Activated T-helper 1 cell treated with anti-CD3 and anti-CD28 coated beads, Interleukin-2, amount 50 U/mL, for 16 hours (primary cell): Measurements from ENCODE around the gene HERC4.
"Not testable (repeated sequence)": the region's sequence is repeated elsewhere in the genome, so short reads cannot be mapped to it uniquely, and the experiment has no call there.

Experiments
- DNase-seq, 2 donors: peaks; one replicate each; pipeline ENCODE4 v3.0.0-alpha.2; 2020; ENCODE audit warnings: low read depth in 1 of 2, low spot score in 1 of 2

Gene HERC4

GRCh38 chr10:67971311-67971710, 103.8 kb downstream of the HERC4 start:
- DNase-seq = no peak

GRCh38 chr10:67969875-67970274, 105.2 kb downstream of the HERC4 start:
- DNase-seq = no peak

GRCh38 chr10:67966035-67966434, 109.0 kb downstream of the HERC4 start:
- DNase-seq = not testable (repeated sequence)

DNA sequence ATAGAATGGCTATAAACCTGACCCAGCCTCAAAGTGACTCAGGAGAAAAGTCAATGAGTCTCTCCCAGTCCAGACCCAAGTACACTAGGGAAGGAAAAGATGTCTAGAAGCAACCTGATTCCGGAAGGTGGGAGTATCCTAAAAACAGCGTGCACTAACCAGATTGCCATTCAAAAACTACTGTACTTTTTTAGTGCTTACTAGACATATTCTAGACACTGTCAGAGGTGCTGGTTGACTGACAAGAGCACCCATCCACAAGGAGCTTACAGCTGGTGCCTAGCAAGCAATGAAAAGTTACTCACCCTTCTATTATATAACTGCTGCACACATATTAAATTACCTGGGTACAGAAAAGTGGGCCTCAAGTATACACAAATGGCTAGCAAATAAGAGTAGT, 109.6 kb downstream of the HERC4 start:
- no peak for DNase-seq

DNA sequence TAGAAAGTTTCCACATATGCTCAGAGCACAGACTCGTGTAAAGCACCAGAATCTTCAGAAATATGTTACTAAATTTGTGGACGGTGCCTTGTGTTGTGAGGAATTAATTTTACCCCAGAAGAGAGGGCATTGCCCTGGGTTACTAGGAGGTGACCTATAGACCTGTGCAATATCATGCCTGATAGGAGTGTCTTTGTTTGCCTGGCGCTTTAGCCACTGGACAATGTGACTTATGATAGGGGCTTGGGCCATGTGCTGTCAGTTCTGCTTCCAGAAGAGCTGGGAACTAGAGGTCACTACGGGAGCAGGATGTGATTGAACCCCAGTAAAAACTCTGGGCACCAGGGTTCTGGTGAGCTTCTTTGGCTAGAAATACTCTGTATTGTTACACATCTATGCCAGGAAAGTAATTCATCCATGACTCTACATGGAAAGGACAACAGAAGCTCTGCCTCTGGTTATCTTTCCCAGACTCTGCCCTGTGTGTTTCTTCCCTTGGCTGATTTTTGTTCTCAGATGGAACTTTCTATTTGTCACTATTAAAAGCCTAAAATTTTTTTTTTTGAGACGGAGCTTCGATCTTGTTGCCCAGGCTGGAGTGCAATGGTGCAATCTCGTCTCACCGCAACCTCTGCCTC, 115.1 kb downstream of the HERC4 start:
- DNase-seq = no peak

- DNase-seq = no peak
Observed at GRCh38 chr10:67955614-67956013, 119.5 kb downstream of the HERC4 start.

DNA sequence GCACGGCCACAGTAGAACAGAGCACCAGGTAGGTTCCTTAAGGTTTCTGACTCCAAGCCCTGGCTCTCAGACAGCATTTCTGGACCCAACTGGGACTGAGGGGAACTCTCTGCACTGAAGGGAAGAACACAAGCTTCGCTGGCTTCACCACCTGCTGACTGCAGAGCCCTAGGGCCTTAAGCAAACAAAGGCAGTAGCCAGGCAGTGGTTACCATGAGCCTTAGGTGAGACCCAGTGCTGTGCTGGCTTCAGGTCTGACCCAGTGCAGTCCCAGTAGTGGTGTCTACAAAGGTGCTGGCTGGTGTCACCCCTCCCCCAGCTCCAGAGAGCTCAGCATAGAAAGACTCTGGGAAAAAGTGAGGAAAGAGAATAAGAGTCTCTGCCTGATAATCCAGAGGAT, 131.2 kb downstream of the HERC4 start:
- DNase-seq = no peak

- no peak for DNase-seq
Observed at GRCh38 chr10:67936416-67936815, 138.7 kb downstream of the HERC4 start.

DNA sequence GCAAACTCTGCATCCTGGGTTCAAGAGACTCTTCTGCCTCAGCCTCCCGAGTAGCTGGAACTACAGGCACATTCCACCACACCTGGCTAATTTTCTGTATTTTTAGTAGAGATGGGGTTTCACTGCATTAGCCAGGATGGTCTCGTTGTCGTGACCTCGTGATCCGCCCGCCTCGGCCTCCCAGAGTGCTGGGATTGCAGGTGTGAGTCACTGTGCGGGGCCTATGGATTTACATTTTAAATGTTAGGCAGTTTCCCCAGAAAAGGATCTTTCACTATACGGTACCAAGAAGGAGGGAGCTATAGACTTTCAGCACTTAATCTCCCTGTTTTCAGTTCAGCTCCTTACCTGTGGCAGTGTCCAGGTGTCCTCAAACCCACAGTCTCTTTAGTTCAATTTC, 139.9 kb downstream of the HERC4 start:
- DNase-seq = no peak

- no peak for DNase-seq
Observed at GRCh38 chr10:67934336-67934735, 140.7 kb downstream of the HERC4 start.

- DNase-seq = no peak
Observed at GRCh38 chr10:67933199-67933598, 141.9 kb downstream of the HERC4 start.

- no peak for DNase-seq
Observed at GRCh38 chr10:67926951-67927350, 148.1 kb downstream of the HERC4 start.

GRCh38 chr10:67925449-67926005, 149.6 kb downstream of the HERC4 start:
- no peak for DNase-seq

DNA sequence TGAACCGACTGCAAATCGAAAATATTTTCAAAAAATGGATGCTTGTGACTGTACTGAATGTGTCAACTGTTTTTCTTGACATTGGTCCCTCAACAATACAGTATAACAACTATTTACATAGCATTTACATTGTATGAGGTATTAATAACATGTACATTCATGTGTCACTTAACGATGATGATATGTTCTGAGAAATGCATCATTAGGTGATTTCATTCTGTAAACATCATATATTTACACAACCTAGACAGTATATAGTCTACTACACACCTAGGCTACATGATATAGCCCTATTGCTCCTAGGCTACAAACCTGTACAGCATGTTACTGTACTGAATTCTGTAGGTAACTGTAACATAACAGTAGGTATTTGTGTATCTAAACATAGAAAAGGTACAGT, 150.9 kb downstream of the HERC4 start:
- DNase-seq = no peak

GRCh38 chr10:67923551-67923950, 151.5 kb downstream of the HERC4 start:
- no peak for DNase-seq

- no peak for DNase-seq
Observed at GRCh38 chr10:67921065-67921464, 154.0 kb downstream of the HERC4 start.

DNA sequence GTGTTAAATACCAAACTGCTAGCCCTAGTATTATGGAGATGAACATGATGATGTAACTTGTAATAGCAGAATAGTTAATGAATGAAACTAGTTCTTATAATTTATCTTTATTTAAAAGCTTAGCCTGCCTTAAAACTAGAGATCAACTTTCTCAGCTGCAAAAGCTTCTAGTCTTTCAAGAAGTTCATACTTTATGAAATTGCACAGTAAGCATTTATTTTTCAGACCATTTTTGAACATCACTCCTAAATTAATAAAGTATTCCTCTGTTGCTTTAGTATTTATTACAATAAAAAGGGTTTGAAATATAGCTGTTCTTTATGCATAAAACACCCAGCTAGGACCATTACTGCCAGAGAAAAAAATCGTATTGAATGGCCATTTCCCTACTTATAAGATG, 157.4 kb downstream of the HERC4 start:
- no peak for DNase-seq

DNA sequence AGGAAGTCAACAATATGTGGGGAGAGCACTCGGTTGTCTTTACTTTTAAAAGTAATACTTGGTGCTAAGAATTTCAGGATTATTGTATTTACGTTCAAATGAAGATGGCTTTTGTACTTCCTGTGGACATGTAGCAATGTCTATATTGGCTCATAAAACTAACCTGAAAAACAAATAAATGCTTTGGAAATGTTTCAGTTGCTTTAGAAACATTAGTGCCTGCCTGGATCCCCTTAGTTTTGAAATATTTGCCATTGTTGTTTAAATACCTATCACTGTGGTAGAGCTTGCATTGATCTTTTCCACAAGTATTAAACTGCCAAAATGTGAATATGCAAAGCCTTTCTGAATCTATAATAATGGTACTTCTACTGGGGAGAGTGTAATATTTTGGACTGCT, 157.9 kb downstream of the HERC4 start:
- DNase-seq = no peak

GRCh38 chr10:67914777-67915340, 160.2 kb downstream of the HERC4 start:
- no peak for DNase-seq

GRCh38 chr10:67912331-67912946, 162.6 kb downstream of the HERC4 start:
- no peak for DNase-seq

DNA sequence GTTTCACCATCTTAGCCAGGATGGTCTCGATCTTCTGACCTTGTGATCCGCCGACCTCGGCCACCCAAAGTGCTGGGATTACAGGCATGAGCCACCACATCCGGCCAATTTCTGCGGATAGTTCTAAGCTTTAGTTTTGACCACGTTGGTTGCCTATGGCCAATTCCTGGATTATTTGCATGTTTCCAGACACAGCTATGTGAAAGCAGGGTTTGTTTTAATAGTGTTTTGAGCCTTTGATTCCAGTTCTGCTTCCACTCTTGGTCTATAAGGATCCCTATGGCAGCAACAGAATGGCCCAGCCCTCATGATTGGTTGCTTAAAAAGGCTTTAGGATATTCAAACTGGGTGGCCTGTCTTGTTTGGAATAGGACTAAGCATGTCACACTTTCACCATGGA, 171.5 kb downstream of the HERC4 start:
- no peak for DNase-seq

DNA sequence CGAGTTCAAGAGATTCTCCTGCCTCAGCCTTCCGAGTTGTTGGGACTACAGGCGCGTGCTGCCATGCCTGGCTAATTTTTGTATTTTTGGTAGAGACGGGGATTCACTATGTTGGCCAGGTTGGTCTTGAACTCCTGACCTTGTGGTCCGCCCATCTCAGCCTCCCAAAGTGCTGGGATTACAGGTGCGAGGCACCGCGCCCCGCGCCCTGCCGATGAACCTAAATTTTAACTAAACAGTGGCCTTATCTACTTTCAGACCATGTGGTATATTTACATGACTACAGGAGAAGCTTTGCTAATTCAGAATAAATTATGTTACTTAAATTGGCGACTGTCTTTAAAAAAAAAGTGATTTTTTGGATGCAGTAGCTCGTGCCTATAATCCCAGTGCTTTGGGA, 181.4 kb downstream of the HERC4 start:
- DNase-seq = no peak
